ENCODE results near the gene CYP4F2.
"Not testable (repeated sequence)": the region's sequence is repeated elsewhere in the genome, so short reads cannot be mapped to it uniquely, and the experiment has no call there.

CYP4F2 gene

DNA sequence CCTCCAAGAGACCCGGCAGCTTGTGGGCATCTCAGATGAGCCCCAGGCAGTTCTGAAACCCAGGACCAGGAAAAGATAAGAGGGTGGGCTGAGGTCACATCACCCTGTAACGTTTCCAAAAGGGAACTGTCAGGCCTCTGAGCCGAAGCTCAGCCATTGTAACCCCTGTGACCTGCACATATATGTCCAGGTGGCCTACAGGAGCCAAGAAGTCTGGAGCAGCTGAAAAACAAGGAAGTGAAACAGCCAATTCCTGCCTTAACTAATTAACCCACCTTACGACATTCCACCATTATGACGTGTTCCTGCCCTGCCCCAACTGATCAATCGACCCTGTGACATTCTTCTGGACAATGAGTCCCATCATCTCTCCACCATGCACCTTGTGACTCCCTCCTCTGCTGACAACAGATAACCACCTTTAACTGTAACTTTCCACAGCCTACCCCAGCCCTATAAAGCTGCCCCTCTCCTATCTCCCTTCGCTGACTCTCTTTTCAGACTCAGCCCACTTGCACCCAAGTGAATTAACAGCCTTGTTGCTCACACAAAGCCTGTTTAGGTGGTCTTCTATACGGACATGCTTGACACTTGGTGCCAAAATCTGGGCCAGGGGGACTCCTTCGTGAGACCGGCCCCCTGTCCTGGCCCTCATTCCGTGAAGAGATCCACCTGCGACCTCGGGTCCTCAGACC is 69.1 kb downstream of the CYP4F2 start:
- H3K36me3 Mint-ChIP-seq (ENCODE audit: low read depth); ATAC-seq; H3K27ac Mint-ChIP-seq; H3K4me1 Mint-ChIP-seq; DNase-seq; H3K4me3 Mint-ChIP-seq; H3K9me3 Mint-ChIP-seq; H3K27me3 Mint-ChIP-seq: not testable (repeated sequence)

DNA sequence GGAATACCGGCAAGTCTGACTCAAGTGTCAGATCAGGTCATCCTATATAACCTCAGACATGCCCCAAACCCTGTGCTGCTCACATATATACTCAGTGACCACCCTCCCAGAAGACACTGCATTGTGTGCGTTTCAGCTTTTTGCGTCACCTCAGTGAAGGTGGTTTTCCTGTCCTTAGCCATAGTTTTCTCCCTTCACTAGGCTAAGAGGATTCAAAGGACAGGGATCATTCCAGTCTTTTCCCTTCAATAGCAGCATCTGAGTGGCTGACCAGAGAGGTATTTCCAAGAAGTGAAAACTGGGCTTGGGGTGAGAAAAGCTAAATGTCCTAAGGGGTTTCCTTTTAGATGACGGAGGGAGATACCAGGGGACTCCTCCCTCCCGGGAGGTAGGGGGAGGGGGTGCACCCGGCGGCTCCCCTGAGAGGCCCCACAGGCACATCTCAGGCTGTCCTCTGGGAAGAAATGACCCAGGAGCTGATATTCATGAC is 69.7 kb downstream of the CYP4F2 start:
- Mint-ChIP-seq H3K4me3 (no peak overlapping the region), H3K36me3 (ENCODE audit: low read depth) (no peaks in the 10 kb centered on the region), H3K27me3 (no peaks in the 10 kb centered on the region), H3K27ac (no peak overlapping the region), H3K9me3 (no peaks in the 10 kb centered on the region), H3K4me1 (no peaks in the 10 kb centered on the region)
- DNase-seq, result no peak
- ATAC-seq, result no peak

Data from activated naive CD8-positive, alpha-beta T cell treated with anti-CD3 and anti-CD28 coated beads, Interleukin-2, amount 50 U/mL, for 24 hours (primary cell).